ENCODE results near the gene KIF21B. TPM values are rescaled to one million over a fixed set of nuclear protein-coding genes. Genes with fewer than 3 reads are reported as not detected.

The KIF21B gene
- total RNA-seq, 1 experiment from 2014 or later = 4.7 TPM

DNA sequence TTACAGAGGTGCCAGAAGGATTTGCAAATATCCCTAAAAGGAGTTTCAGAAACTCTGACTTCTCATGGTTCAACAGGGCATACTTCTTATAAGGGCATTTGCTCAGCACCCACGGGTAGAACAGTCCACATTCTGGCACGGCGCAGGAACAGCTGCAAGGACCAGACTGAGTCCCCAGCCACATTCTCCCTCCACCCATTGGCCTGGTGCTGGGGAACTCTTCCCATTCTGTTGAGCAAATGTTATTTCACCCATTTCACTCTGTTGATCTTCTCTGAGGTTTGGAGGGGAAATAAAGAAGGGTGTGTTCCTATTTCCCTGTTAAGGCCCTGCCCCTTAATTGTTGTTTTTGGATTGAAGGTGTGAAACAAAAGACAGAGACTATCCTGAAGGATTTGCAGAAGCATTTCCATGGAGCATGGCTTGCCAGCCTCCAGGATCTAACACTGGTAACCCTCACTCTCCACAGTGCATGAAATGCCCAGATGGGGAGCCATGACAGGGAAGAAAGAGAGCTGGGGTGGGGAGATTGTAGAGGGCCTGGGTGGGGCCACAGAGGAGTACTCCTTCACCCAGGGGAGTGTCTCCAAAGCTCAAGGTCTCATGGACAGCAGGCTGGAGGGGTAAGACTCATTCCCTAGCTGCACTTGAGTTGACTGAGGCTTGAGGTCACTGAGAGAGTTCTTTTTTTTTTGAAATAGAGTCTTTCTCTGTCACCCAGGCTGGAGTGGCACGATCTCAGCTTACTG lies 93.8 kb downstream of the KIF21B start:
- in situ Hi-C loops (cut with HindIII; ENCODE audit: low sequenced_read_pairs) = no loop called here
- no peak for DNase-seq (ENCODE audit: low spot score)

DNA sequence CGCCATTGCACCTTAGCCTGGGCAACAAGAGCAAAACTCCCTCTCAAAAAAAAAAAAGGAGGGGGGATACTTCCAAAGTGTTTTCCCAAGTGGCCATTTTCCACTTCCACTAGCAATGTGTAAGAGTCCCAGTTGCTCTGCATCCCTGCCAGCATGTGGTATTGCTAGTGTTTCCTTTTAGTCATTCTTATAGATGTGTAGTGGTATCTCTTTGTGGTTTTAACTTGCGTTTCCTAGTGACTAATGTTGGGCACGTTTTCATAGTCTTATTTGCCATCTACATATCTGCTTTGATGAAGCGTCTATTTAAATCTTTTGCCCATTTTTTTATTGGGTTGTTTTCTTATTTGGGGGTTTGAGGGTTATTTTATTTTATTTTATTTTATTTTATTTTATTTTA lies 97.7 kb downstream of the KIF21B start:
- in situ Hi-C loops (cut with HindIII; ENCODE audit: low sequenced_read_pairs) = no loop called here
- no peak for DNase-seq (ENCODE audit: low spot score)

DNA sequence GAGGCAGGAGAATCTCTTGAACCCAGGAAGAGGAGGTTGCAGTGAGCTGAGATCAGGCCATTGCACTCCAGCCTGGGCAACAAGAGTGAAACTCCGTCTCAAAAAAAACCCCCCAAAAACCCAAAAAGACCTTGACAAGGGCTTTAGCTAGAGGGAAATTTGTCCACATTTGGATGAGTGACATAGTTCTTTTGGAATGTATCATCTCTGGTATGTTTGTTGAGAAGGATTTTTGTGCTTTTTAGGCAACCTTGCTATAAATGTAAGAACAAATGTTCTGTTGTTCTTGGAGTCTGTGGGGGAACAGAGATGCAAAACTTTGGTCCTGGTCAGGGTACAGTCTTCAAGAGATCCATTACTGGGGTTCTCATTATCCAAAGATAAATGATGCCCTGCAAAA lies 99.9 kb downstream of the KIF21B start:
- in situ Hi-C loops (cut with HindIII; ENCODE audit: low sequenced_read_pairs) = no loop called here

DNA sequence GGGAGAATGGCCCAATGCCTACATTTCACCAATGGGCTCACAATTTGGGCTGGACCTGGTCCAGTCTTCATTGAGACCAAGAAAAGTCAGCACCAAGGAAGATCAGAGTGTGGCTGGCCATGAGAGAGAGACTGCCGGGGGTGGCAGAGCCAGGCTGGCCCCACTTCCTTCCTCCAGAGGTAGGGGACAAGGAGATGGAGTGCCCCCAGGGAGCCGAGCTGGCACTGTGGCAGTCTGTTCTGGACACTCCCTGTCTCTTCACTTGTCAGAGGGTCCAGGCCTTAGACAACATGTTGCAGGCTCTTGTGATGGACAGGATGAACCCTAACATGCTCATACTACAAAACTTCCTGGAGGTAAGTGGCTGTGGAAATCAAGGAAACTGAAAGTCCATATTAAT lies 101.1 kb downstream of the KIF21B start:
- no peak for DNase-seq (ENCODE audit: low spot score)
- in situ Hi-C loops (cut with HindIII; ENCODE audit: low sequenced_read_pairs) = no loop called here

More for the DNA sequence above, 99.9 kb downstream of the KIF21B start:
- DNase-seq (ENCODE audit: low spot score) = no peak

DNA sequence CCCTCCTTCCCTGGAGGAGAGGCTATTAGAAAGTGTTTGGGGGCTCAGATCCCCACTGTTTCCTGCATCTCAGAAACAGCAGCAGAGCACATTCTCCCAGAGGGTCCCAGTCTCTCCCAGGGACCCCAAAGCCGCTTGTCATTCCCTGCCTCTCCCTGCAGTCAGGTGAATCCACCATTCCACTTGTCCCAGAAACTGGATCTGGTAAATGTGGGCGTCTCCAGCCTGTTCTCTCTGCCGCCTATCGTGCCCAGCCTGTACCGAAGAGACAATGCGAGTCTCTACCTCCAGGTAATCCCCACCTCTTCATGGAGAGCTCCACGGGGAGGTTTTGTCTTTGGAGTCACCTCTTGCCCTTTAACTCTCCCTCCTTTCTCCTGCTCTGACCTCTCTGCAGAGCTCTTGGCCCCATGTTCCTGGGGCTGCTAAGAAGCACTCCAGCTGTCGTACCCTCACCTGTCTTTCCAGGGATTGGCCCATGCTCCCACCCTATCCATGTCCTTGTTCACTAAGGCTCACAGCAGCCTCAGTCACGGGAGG lies 101.9 kb downstream of the KIF21B start:
- in situ Hi-C loops (cut with HindIII; ENCODE audit: low sequenced_read_pairs) = no loop called here
- DNase-seq (ENCODE audit: low spot score) = no peak

Other genes with a start within 250 kb of the KIF21B start
- not detected in 2 replicates for gene GPR25, start 150.7 kb downstream of the KIF21B start, total RNA-seq (2014; rRNA removed; shearing (Covaris generic))
- gene INAVA, start 128.8 kb downstream of the KIF21B start, total RNA-seq (2014; rRNA removed; shearing (Covaris generic)) = 39.3 and 54.7 TPM in 2 replicates
- 0.06 TPM in 1 of 2 replicates, not detected in the other for gene CACNA1S, start 88.7 kb upstream of the KIF21B start, total RNA-seq (2014; rRNA removed; shearing (Covaris generic))
- 0.20 and 0.62 TPM in 2 replicates for gene ASCL5, start 103.5 kb upstream of the KIF21B start, total RNA-seq (2014; rRNA removed; shearing (Covaris generic))
- 541 and 629 TPM in 2 replicates for gene TMEM9, start 130.8 kb upstream of the KIF21B start, total RNA-seq (2014; rRNA removed; shearing (Covaris generic))
- 29.1 and 47.0 TPM in 2 replicates for gene IGFN1, start 167.1 kb upstream of the KIF21B start, total RNA-seq (2014; rRNA removed; shearing (Covaris generic))